ENCODE results near the gene RPL7L1. TPM values are rescaled to one million over a fixed set of nuclear protein-coding genes. Genes with fewer than 3 reads are reported as not detected.

RPL7L1 gene
- total and polyA plus RNA-seq, 2 of the 13 experiments (the other 11 are each of a cell fraction or from before 2014, with no cell fraction given): 51.6 to 179 TPM

GRCh38 chr6:42911171-42912021 is 32.0 kb downstream of the RPL7L1 start (continued):
- TF ChIP-seq CTCF (CRISPR knock-in tag; IDR thresholded peaks at IDR 0.05) (peak; percentile 45; the same call in 1 of the 2 replicates), ADNP (CRISPR knock-in tag; IDR thresholded peaks at IDR 0.05) (peak; percentile 40; the same call in 1 of the 2 replicates), ZBTB7B (CRISPR knock-in tag; IDR thresholded peaks at IDR 0.05) (peak; percentile 37; the same call in 1 of the 2 replicates), GABPB1 (CRISPR knock-in tag; IDR thresholded peaks at IDR 0.05) (peak; percentile 70; the same call in 1 of the 2 replicates), HNF1B (CRISPR knock-in tag; IDR thresholded peaks at IDR 0.05) (peak; percentile 34; the same call in 1 of the 2 replicates), ZNF710 (CRISPR knock-in tag; IDR thresholded peaks at IDR 0.05; ENCODE audit: borderline replicate concordance) (0 out of 2 replicates have a peak, but pooled peaks have one; percentile 17), TFAP4 (IDR thresholded peaks at IDR 0.05; ENCODE audit: borderline replicate concordance, low read depth) (peak; percentile 70; the same call in 1 of the 2 replicates), ARID4A (CRISPR knock-in tag; IDR thresholded peaks at IDR 0.05; ENCODE audit: borderline replicate concordance) (peak; percentile 52; the same call in 1 of the 2 replicates), CBFB (CRISPR knock-in tag; IDR thresholded peaks at IDR 0.05) (peak; percentile 26; the same call in 1 of the 2 replicates), KDM2A (CRISPR knock-in tag; IDR thresholded peaks at IDR 0.05; ENCODE audit: borderline replicate concordance, low read depth) (peak; percentile 45; the same call in 1 of the 2 replicates), ZNF263 (CRISPR knock-in tag; IDR thresholded peaks at IDR 0.05) (0 out of 2 replicates have a peak, but pooled peaks have one; percentile 12), ZNF562 (CRISPR knock-in tag; IDR thresholded peaks at IDR 0.05; ENCODE audit: borderline replicate concordance) (no peak), ZNF580 (CRISPR knock-in tag; IDR thresholded peaks at IDR 0.05; ENCODE audit: borderline replicate concordance, low read depth) (0 out of 2 replicates have a peak, but pooled peaks have one; percentile 20), ZNF784 (CRISPR knock-in tag; IDR thresholded peaks at IDR 0.05; ENCODE audit: borderline replicate concordance) (peak; percentile 67; the same call in 1 of the 2 replicates)
